GM19043 (cell line): ENCODE measurements around the gene TBC1D22A.
"Not testable (repeated sequence)": the region's sequence is repeated elsewhere in the genome, so short reads cannot be mapped to it uniquely, and the experiment has no call there.

Experiments
- ATAC-seq: cut with Tn5 transposase; IDR thresholded peaks from one replicate; pipeline ENCODE4 v1.9.1; 2021; ENCODE audit warnings: low read depth; ENCODE audit not compliant: unreplicated experiment

TBC1D22A gene

GRCh38 chr22:46762238-46763050, at the start of gene TBC1D22A:
TBC1D22A (plus strand) TSS chr22:46762650; CDS start chr22:46762787, 137 bp downstream.
- ATAC-seq = peak; percentile 59

GRCh38 chr22:46714550-46714949, 47.9 kb upstream of the TBC1D22A start:
- no peak for ATAC-seq

- ATAC-seq = no peak
These were observed 42.5 kb upstream of the TBC1D22A start for GRCh38 chr22:46719921-46720320.

GRCh38 chr22:46721501-46722085, 40.9 kb upstream of the TBC1D22A start:
- no peak for ATAC-seq

GRCh38 chr22:46723882-46724281, 38.6 kb upstream of the TBC1D22A start:
- ATAC-seq = no peak

GRCh38 chr22:46725096-46725495, 37.4 kb upstream of the TBC1D22A start:
- ATAC-seq = no peak

GRCh38 chr22:46726066-46726985, 36.1 kb upstream of the TBC1D22A start:
- ATAC-seq = no peak

GRCh38 chr22:46726986-46727317, 35.5 kb upstream of the TBC1D22A start:
- no peak for ATAC-seq

- no peak for ATAC-seq
These were observed 34.6 kb upstream of the TBC1D22A start for GRCh38 chr22:46727813-46728364.

- no peak for ATAC-seq
These were observed 34.0 kb upstream of the TBC1D22A start for GRCh38 chr22:46728470-46728869.

GRCh38 chr22:46730568-46731245, 31.7 kb upstream of the TBC1D22A start:
- ATAC-seq = no peak

- no peak for ATAC-seq
These were observed 31.0 kb upstream of the TBC1D22A start for GRCh38 chr22:46731246-46732040.

- no peak for ATAC-seq
These were observed 30.4 kb upstream of the TBC1D22A start for GRCh38 chr22:46732041-46732379.

GRCh38 chr22:46732513-46732912, 29.9 kb upstream of the TBC1D22A start:
- no peak for ATAC-seq

- ATAC-seq = not testable (repeated sequence)
These were observed 28.2 kb upstream of the TBC1D22A start for GRCh38 chr22:46734213-46734722.

GRCh38 chr22:46734830-46735453, 27.5 kb upstream of the TBC1D22A start:
- no peak for ATAC-seq

GRCh38 chr22:46735747-46736608, 26.5 kb upstream of the TBC1D22A start:
- ATAC-seq = no peak

GRCh38 chr22:46736705-46737104, 25.7 kb upstream of the TBC1D22A start:
- no peak for ATAC-seq
